ENCODE data around the gene STYXL2. TPM values are rescaled to one million over a fixed set of nuclear protein-coding genes. Genes with fewer than 3 reads are reported as not detected.

The STYXL2 gene
- total RNA-seq, 3 donors from 2014 or later, result 0.16 to 0.33 TPM; not detected in 1

GRCh38 chr1:167128261-167129227, 34.7 kb downstream of the STYXL2 start:
- no peak overlapping the region for H3K4me3 ChIP-seq
- no peaks in the 10 kb centered on the region for H3K4me1 ChIP-seq
- H3K9me3 ChIP-seq, result no peaks in the 10 kb centered on the region
- no peak overlapping the region for H3K27ac ChIP-seq
- TF ChIP-seq POLR2AphosphoS5 (IDR thresholded peaks at IDR 0.05), result no peak
- no peak for TF ChIP-seq POLR2A (IDR thresholded peaks at IDR 0.05)
- TF ChIP-seq, protein P1, sequence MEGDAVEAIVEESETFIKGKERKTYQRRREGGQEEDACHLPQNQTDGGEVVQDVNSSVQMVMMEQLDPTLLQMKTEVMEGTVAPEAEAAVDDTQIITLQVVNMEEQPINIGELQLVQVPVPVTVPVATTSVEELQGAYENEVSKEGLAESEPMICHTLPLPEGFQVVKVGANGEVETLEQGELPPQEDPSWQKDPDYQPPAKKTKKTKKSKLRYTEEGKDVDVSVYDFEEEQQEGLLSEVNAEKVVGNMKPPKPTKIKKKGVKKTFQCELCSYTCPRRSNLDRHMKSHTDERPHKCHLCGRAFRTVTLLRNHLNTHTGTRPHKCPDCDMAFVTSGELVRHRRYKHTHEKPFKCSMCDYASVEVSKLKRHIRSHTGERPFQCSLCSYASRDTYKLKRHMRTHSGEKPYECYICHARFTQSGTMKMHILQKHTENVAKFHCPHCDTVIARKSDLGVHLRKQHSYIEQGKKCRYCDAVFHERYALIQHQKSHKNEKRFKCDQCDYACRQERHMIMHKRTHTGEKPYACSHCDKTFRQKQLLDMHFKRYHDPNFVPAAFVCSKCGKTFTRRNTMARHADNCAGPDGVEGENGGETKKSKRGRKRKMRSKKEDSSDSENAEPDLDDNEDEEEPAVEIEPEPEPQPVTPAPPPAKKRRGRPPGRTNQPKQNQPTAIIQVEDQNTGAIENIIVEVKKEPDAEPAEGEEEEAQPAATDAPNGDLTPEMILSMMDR (IDR thresholded peaks at IDR 0.05), result no peak
- no peaks in the 10 kb centered on the region for H3K36me3 ChIP-seq
- intact Hi-C loops (cut with DNase I; ENCODE audit: low total_unique reads), result no loop called here
- peaks cover 0 to 16% of the 10 kb centered on the region in 2 donors for H3K27me3 ChIP-seq
- DNase-seq (ENCODE audit: low spot score in 2 of 2), result no peak

GRCh38 chr1:167130829-167131510, 37.1 kb downstream of the STYXL2 start:
- Histone ChIP-seq H3K27me3 (peaks cover 0 to 14% of the 10 kb centered on the region in 2 donors), H3K36me3 (no peaks in the 10 kb centered on the region), H3K9me3 (no peaks in the 10 kb centered on the region), H3K4me3 (no peak overlapping the region), H3K27ac (no peak overlapping the region), H3K4me1 (no peaks in the 10 kb centered on the region)
- intact Hi-C loops (cut with DNase I; ENCODE audit: low total_unique reads), result no loop called here
- DNase-seq (ENCODE audit: low spot score in 2 of 2), result no peak
- TF ChIP-seq POLR2AphosphoS5 (IDR thresholded peaks at IDR 0.05) (no peak), POLR2A (IDR thresholded peaks at IDR 0.05) (no peak)
- TF ChIP-seq, protein P1 (IDR thresholded peaks at IDR 0.05), result no peak

GRCh38 chr1:167132301-167133010, 38.6 kb downstream of the STYXL2 start:
- Histone ChIP-seq H3K36me3 (no peaks in the 10 kb centered on the region), H3K4me3 (no peak overlapping the region), H3K4me1 (no peaks in the 10 kb centered on the region), H3K9me3 (no peaks in the 10 kb centered on the region), H3K27ac (no peak overlapping the region), H3K27me3 (peaks cover 0 to 7% of the 10 kb centered on the region in 2 donors)
- intact Hi-C loops (cut with DNase I; ENCODE audit: low total_unique reads), result no loop called here
- TF ChIP-seq, protein P1 (IDR thresholded peaks at IDR 0.05), result no peak
- TF ChIP-seq POLR2AphosphoS5 (IDR thresholded peaks at IDR 0.05) (no peak), POLR2A (IDR thresholded peaks at IDR 0.05) (no peak)
- no peak for DNase-seq (ENCODE audit: low spot score in 2 of 2)

GRCh38 chr1:167135281-167135840, 41.5 kb downstream of the STYXL2 start:
- no peak for DNase-seq (ENCODE audit: low spot score in 2 of 2)
- Histone ChIP-seq H3K4me1 (no peaks in the 10 kb centered on the region), H3K36me3 (no peaks in the 10 kb centered on the region), H3K27ac (no peak overlapping the region), H3K27me3 (peaks cover 0 to 7% of the 10 kb centered on the region in 2 donors), H3K9me3 (no peaks in the 10 kb centered on the region), H3K4me3 (no peak overlapping the region)
- intact Hi-C loops (cut with DNase I; ENCODE audit: low total_unique reads), result no loop called here
- TF ChIP-seq POLR2A (IDR thresholded peaks at IDR 0.05) (no peak), POLR2AphosphoS5 (IDR thresholded peaks at IDR 0.05) (no peak)
- TF ChIP-seq, protein P1 (IDR thresholded peaks at IDR 0.05), result no peak
